Lung (tissue), 16 donors: ENCODE results near the gene SLC47A1. TPM values are rescaled to one million over a fixed set of nuclear protein-coding genes. Genes with fewer than 3 reads are reported as not detected.

Experiments used
- ATAC-seq: fragments of 200-7000 bp; cut with Tn5 transposase; one replicate; pipeline ENCODE4 v1.9.1; 2020; ENCODE audit warnings: moderate number of reproducible peaks; ENCODE audit not compliant: insufficient read depth, low FRiP score
- DNase-seq, 3 donors: peaks; one replicate each; pipeline ENCODE4 v3.0.0-alpha.2; 2013 to 2017
- H3K27ac ChIP-seq, 2 donors: one replicate each; pipeline ENCODE4 v1.5.1; 2013; ENCODE audit warnings: mild to moderate bottlenecking in 2 of 2, moderate library complexity in 2 of 2, control low read depth in 1 of 2, inconsistent platforms in 1 of 2, low read depth in 1 of 2, low read length in 1 of 2
- H3K27me3 ChIP-seq, 3 donors: one replicate each; pipeline ENCODE4 v1.5.1; 2013; ENCODE audit warnings: low read length in 2 of 3; ENCODE audit not compliant: control insufficient read depth in 3 of 3, insufficient read depth in 3 of 3
- H3K36me3 ChIP-seq, 4 donors: one replicate each; pipeline ENCODE4 v1.5.1; 2013; ENCODE audit warnings: low read length in 4 of 4, mild to moderate bottlenecking in 1 of 4, moderate library complexity in 1 of 4; ENCODE audit not compliant: control insufficient read depth in 4 of 4, insufficient read depth in 4 of 4
- H3K4me1 ChIP-seq, 5 donors: one replicate each; pipeline ENCODE4 v1.5.1; 2013; ENCODE audit warnings: low read length in 5 of 5, mild to moderate bottlenecking in 2 of 5, moderate library complexity in 1 of 5; ENCODE audit not compliant: control insufficient read depth in 5 of 5, insufficient read depth in 5 of 5
- H3K4me3 ChIP-seq: one replicate; pipeline ENCODE4 v1.5.1; 2013; ENCODE audit warnings: mild to moderate bottlenecking, control low read depth, moderate library complexity
- H3K9ac ChIP-seq, 2 donors: one replicate each; pipeline ENCODE4 v1.5.1; 2013; ENCODE audit warnings: low read length in 2 of 2, control low read depth in 1 of 2; ENCODE audit not compliant: insufficient read depth in 1 of 2
- H3K9me3 ChIP-seq, 4 donors: one replicate each; pipeline ENCODE4 v1.5.1; 2013; ENCODE audit warnings: low read length in 3 of 4, mild to moderate bottlenecking in 1 of 4, moderate library complexity in 1 of 4; ENCODE audit not compliant: control insufficient read depth in 4 of 4, insufficient read depth in 3 of 4
- CTCF ChIP-seq: IDR thresholded peaks from 2 replicates; pipeline ENCODE4 v1.5.1; 2012; ENCODE audit warnings: mild to moderate bottlenecking; ENCODE audit errors: control extremely low read depth, extremely low read depth
- WGBS, 2 donors: extraction: QIAGEN DNeasy Blood & Tissue Kit; methylation state at CpG; one replicate each; pipeline ENCODE4 v1.1.7; 2013; 5-methylcytosine and 5-hydroxymethylcytosine counted together
- long read RNA-seq, 5 donors: transcript quantifications; one replicate each; lab custom pipeline, GENCODE V29; 2026
- polyA plus RNA-seq, 2 donors: library from polyadenylated mRNA; stranded (reverse); fragments of 200-250 nt; gene quantifications; one replicate each; pipeline ENCODE4 v1.2.1, GENCODE V29; 2013
- total RNA-seq, 2 donors: library from RNA; depleted of rRNA in 1 of 2; stranded (reverse); fragments of >200 nt in 1 of 2; gene quantifications; one replicate each; pipeline ENCODE4 v1.2.1, GENCODE V29; 2014 to 2021
- donor health status: control.
- donor health status: control.
- donor health status: Bipolar disorder and iron deficiency.
- donor health status: healthy.
- donor health status: DM: yes; HTN: yes; CAD: no.

Gene SLC47A1
- total RNA-seq (1 to 10 TPM in 1 of 2 donors, under 1 TPM in 1; 0.74 to 9.4 TPM), polyA plus RNA-seq (1 to 10 TPM; 1.8 to 2.8 TPM)
- long read RNA-seq, donor 1, result 0 reads
- long read RNA-seq, donor 2, result 0 reads
- long read RNA-seq, donor 3, result 0 reads
- long read RNA-seq, donor 4, result 0 reads
- long read RNA-seq, donor 5, partial matches to known transcripts, result 0 of 1 reads
- long read RNA-seq, donor 5, other reads (novel, unspliced or antisense), result 0 of 1 reads

GRCh38 chr17:19533718-19534561 is at the start of gene SLC47A1:
SLC47A1 (plus strand) TSS chr17:19533854; CDS start chr17:19533940, 86 bp downstream.
- ATAC-seq, result peak; percentile 67
- peak; percentile 23 to 59 (median 38) for DNase-seq
- Histone ChIP-seq H3K36me3 (no peaks in the 10 kb centered on the region), H3K27ac (no peak within 1 kb of the TSS), H3K27me3 (peaks cover 0 to 25% (median 6%) of the 10 kb centered on the region in 3 donors), H3K4me3 (peak within 1 kb of the TSS; percentile 24), H3K4me1 (peaks cover 0 to 12% (median 7%) of the 10 kb centered on the region in 5 donors), H3K9me3 (no peaks in the 10 kb centered on the region), H3K9ac (peak within 1 kb of the TSS in 1 of 2 donors; percentile 38)
- 1 to 2% methylated on average over 68 to 87 of the region's 87 CpGs for WGBS, 2 donors
- no peak for TF ChIP-seq CTCF

GRCh38 chr17:19485800-19486340 is 47.8 kb upstream of the SLC47A1 start:
- no peak overlapping the region for H3K9ac ChIP-seq
- no peak overlapping the region for H3K4me3 ChIP-seq
- no peaks in the 10 kb centered on the region for H3K27me3 ChIP-seq
- WGBS, 2 donors, result 75 to 83% methylated on average over 3 of the region's 3 CpGs
- H3K36me3 ChIP-seq, result no peaks in the 10 kb centered on the region
- H3K27ac ChIP-seq, result no peak overlapping the region
- H3K9me3 ChIP-seq, result no peaks in the 10 kb centered on the region
- ATAC-seq, result no peak
- peaks cover 0 to 14% (median 2%) of the 10 kb centered on the region in 5 donors for H3K4me1 ChIP-seq
- no peak for DNase-seq
- TF ChIP-seq CTCF, result no peak

DNA sequence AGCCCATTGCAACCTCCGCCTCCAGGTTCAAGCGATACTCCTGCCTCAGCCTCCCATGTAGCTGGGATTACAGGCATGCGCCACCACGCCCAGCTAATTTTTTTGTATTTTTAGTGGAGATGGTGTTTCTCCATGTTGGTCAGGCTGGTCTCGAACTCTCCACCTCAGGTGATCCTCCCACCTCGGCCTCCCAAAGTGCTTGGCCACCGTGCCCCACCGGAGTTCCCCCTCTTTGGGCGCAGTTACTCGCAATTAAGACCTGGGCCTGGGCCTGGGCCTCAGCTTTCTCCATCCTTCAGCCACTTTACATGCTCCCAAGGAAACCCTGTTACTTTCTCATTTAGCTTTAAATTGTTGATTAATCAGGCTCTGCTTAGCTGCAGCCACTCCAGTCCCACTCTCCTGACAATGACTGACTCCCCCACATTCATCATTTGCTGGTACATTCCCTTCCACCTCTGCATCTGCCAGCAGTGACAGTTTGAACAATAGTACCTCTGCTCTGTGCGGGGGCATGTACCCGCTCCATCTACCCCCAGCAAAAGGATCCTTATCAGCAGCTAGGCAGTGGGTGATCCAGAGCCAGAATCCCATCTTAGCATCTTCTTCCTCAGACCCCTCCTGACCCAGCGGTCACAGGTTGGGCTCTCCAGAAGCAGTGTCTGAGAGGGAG is 47.2 kb upstream of the SLC47A1 start:
- Histone ChIP-seq H3K9ac (no peak overlapping the region), H3K36me3 (no peaks in the 10 kb centered on the region), H3K4me3 (no peak overlapping the region), H3K27me3 (no peaks in the 10 kb centered on the region), H3K4me1 (peaks cover 0 to 14% (median 2%) of the 10 kb centered on the region in 5 donors), H3K9me3 (no peaks in the 10 kb centered on the region), H3K27ac (no peak overlapping the region)
- no peak for DNase-seq
- ATAC-seq, result no peak
- no peak for TF ChIP-seq CTCF
- 93 to 97% methylated on average over 13 of the region's 13 CpGs for WGBS, 2 donors
